COLO829 (cell line): Measurements from ENCODE around the gene NEO1.

Experiments
- DNase-seq: peaks from one replicate; pipeline ENCODE4 v3.0.0; 2012; ENCODE audit warnings: low spot score

Gene NEO1

GRCh38 chr15:73354241-73354640, 302.0 kb downstream of the NEO1 start:
- no peak for DNase-seq
